Inferior parietal cortex (tissue), 1 donor: ENCODE data around the gene TESMIN.

Source experiments
- DNase-seq: peaks from one replicate; pipeline ENCODE4 v3.0.0-alpha.2; 2016; ENCODE audit errors: extremely low spot score

TESMIN gene

DNA sequence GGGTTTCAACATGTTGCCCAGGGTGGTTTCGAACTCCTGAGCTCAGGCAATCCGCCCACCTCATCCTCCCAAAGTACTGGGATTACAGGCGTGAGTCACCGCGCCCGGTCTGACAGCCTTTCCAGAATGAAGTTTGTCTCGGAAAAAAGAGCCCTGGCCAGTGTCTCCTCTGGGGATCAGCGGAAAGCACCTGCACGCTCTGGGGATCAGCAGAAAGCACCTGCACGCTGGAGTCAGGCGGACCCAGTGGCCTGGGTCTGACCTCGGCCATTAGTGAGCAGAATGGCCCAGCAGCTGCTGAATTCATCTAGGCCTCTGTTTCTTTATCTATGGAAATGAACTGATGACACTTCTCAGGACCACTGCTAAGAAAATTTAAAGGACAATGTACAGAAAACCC lies 10.5 kb upstream of the TESMIN start:
- no peak for DNase-seq

DNA sequence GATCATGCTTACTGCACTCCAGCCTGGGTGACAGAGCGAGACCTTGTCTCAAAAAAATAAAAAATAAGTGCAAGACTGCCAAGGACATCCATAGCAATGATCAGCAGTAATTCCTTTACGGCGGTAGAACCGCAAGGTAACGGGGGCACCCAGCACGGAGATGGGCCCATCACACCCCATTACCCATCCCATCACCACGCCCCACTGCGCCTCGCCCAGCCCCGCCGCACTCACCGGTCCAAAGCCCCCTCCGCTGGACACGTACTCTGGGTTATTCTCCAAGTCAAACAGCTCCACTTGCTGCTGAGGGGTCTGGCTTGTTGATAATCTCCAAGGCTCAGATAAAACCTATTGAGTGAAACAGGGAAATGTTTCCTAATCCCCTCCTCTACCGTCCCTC lies 8.7 kb upstream of the TESMIN start:
- no peak for DNase-seq

DNA sequence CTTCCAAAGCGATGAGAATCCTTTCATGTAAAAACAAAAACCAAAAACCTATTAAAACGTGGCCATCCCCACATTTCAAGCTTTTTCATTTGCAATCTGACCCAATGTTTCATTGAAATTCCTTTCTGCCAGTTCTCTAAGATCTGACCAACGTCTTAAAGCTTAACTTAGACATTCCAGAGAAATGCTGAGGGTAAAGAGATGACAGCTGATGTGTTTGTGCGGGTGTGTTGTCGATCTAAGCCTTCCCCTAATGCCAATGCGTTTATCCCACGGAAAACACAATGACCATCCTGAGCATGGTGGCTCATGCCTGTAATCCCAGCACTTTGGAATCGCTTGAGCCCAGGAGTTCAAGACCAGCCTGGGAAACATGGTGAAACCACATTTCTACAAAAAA lies 6.4 kb upstream of the TESMIN start:
- DNase-seq, result no peak

DNA sequence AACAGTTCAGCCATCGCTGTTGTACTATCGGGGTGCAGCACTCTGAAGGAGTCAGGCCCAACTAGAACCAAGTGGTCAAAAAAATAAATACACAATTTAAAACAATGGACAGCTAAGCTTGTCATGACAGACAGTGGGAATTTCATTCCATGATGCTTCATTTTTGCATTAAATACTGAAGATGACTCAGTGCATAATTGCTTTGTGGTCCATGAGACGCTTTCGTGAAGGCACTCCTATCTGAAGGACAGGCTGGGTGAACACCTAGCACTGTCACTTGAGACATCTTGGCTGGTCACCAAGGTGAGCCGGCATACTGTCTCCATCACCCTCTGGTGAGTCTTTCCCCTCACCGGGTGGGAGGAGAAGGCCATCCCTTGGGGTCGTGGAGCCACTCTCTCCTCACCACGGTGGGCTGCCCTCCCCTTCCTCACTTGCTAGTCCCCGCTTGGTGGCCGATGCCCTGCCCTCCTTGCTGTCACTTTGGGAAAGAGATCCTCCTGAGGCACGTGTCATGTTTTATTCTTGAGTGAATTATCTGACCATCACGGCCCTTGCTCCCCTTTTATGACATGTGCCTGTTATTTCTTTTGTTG lies 4.9 kb upstream of the TESMIN start:
- DNase-seq, result no peak

DNA sequence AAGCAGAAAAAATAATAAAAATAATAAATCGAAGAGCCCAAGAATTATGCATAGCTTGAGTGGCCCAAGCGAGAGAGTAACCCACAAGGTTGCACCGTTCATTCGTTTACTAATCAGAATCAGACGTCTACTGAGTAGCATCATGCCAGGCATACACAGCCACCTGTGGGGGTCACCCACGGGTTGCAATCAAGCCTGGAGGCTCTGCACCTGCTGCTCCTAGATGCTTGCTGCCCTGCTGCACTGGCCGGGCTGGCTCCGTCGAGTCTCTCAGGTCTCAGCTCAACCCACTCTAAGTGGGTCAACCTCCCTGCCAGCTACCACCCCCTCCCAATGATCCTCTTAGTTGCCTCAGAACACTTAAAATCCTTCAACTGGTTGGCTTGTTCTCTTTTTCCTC lies 2.0 kb upstream of the TESMIN start:
- no peak for DNase-seq

DNA sequence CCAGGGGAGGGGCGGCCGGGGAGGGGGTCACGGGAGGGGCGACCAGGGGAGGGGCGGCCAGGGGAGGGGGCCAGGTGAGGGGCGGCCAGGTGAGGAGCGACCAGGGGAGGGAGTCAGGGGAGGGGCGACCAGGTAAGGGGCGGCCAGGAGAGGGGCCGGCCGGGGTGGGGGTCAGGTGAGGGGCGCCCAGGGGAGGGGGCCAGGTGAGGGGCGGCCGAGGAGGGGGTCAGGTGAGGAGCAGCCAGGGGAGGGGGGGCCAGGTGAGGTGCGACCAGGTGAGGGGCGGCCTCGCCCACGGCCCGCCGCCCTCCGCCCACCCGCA lies 355 bp downstream of the TESMIN start:
- no peak for DNase-seq

DNA sequence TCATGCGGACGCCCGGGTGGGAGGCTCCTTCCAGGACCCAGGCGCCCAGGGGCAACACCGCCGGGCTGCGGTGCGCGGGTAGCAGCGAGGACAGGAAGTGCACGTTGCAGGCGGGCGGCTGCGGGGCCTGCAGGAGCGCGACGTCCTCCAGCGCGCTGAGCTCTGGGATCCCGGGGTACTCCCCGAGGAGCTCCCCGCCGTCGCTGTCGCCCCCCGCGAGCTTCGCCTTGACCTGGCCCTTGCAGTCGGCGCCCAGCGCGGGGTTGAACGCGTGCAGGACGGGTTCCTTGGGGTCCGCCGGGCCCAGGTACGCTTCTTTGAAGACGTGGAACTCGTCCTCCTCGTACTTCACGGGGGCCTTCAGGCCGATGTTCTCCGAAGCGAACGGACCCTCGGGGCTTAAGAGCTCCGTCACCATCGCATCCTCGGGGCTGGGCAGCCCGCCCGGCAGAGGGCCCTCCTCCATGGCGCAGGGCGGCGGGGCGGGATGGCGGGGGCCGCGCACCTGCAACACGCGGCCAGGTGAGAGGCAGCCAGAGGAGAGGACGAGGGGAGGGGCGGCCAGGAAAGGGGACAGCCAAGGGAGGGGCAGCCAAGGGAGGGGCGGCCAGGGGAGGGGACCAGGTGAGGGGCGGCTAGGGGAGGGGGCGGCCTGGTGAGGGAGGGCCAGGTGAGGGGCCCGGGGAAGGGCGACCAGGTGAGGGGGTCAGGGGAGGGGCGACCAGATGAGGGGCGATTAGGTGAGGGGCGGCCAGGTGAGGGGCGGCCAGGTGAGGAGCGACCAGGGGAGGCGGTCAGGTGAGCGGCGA lies 921 bp downstream of the TESMIN start:
- DNase-seq, result no peak

DNA sequence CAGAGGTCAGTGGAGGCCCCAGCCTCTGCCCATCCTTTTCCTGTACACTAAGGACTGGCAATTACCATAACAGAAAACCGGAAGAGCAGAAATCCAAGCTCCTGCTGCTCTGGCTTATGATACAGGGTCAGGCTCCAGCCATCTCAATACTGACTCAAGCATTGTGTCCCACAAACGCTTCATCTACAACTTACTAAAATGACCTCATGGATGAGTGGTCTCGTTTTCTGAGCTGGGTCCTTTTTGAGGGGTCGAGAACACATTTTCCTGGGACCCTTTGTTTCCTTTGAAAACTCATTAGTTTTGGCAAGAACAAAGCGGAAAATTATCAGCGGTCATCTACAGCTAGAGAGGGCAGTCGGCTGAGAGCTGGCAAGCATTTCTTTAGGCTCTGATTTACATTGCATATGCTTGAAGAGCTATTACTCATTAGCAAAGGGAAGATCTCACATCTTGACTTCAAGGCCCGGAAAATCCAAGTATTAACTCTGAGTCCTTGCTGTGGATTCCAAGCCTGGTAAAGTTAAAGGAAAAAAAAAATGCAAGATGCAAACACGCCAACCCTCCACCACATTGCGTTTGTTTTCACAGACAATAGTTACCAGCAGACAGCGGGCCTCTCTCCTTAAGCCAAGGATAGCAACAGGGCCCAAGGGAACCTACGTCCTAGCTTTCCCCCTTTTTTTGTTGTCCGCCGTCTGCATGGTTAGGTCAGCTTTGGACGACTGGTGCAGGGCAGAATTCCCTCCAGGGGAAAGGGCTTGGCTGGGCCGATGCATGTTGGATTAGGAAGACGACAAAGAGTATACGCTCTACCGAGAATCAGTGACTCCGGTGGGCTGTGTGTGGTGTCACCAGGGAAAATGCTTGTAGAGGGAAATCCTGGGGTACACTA lies 1.8 kb downstream of the TESMIN start:
- no peak for DNase-seq

DNA sequence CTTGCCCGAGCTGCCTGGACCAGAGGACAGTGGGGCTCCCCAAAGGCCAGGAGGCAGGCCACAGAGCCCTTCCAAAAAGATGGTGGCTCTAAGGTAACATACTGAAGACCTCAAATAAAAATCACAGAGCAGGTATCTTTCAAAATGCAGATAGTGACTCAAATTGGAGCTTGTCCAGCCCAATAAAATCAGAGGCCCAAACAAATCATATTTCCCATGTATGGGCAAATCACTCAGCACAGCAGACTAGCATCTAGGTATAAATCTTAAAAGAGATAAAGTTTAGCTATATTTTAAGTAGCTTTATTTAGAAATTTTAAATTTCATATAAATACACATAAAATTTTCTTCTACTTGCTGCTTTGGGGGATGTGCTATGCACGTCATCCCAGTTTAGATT lies 3.3 kb downstream of the TESMIN start:
- DNase-seq, result no peak

DNA sequence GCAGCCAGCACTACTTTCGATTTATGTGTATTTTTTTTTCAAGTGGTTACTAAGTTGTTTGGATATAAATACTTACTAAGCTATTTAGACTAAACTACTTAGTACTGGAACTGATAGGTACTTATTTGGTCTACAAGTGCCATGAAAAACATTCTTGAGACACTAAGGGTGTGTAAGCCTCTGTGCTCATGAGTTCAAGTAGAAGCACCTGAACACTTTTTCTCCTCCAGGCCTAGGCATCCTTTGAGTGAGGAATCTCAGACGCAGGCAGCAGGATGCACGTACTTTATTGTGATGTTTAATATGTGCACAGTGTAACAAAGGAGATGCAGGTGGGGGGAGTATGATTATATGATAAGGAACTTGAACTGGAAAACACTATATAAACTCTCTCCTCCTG lies 7.8 kb downstream of the TESMIN start:
- no peak for DNase-seq

DNA sequence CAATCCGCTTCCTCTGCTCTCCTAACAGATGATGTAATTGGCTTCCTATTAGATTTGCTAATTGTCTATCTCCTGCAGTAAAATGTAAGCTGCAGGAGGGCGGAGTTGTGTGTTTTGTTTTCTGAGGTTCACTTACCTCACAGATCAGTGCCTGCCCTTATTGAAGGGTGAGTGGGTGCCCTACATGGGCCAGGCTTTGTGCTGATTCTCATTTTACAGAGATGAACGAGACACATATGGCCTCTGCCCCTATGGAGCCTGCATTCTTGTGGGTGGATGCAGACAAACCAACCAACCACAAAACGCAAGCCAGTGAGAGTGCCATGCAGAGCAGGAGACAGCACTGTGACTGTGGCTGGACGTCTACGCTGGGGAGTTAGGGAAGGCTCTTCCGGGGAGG lies 9.9 kb downstream of the TESMIN start:
- no peak for DNase-seq

DNA sequence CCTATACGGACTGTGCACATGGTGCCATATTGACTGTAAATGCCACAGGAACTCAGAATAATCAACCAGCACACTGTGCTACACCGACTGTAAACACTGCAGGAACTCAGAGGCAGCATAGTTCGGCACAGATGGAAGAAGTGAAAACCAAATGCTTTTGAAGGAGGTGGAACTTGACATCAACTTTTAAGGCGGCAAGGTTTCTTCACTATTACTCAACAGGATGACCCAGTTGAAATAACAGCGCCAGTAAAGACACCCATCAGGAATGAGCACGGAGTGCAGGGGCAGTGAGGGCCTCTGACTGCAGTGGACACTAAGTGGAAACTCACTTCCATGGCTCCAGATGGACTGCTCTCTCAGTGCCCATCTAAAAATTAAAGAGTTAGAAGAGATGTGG lies 15.7 kb downstream of the TESMIN start:
- DNase-seq, result no peak

DNA sequence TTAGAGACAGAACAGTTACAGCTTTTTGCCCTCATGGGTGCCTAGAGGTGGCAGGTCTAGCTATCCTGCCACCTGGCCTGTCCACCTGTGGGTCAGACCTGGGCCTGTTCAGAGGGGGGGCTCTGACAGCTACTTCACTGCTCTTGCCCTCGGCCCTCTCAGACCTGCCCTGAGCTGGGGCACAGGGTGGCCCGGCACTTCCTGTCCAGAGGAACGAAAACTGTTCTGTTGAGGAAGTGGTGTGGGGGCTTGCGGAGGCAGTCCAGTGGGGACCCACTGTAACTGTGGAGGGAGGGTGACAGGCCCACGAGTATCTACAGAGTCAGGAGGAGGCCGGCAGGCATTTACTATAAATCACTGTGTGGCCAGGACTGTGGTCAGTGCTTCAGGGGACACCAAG lies 16.2 kb downstream of the TESMIN start:
- no peak for DNase-seq

DNA sequence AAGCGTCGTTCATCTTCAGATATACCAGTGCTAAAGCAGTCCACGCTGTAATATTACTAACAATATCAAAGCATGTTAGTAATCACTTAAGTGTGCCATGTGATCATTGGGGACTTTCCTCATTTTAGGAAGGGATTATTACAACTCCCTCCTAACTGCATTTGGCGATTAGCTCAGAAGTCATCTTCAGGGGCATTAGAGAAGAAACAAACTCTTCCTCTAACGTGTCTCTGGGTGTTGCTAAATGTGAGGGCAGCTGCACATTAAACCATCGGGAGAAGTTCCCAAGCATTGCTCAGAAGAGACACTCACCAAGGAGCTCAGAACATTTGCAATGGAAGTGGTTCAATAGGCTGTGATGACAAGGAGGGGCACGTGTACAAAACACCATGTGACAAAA lies 17.2 kb downstream of the TESMIN start:
- no peak for DNase-seq

DNA sequence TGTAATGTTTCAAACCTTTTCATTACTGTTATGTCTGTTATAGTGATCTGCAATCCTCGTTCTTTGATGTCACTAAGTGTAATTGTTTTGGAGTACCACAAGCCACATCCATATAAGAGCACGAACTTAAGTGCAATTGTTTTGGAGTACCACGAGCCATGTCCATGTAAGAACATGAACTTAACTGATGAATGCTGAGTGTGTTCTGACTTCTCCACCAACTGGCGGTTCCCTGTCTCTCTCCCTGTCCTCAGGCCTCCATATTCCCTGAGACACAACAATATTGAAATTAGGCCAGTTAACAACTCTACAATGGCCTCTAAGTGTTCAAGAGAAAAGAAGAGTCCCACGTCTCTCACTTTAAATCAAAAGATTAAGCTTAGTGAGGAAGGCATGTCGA lies 23.5 kb downstream of the TESMIN start:
- DNase-seq, result no peak

DNA sequence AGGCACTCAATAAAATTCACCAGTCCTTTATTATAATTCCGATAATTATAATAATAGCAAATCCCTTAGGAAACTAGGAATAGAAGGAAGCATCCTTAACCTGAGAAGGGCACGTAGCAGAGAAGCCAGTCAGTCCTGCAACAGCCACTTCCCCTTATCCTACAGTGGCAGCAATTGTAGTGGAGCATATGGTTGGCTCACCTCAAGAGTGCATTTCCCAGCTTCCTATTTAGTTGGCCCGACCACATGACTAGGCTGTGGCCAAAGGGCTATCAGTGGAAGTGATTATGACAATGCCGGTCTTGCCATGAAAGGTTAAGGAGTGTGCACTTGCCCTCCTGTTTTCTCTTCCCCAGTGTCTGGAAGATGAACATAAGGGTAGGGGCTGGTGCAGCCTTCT lies 27.0 kb downstream of the TESMIN start:
- DNase-seq, result no peak

DNA sequence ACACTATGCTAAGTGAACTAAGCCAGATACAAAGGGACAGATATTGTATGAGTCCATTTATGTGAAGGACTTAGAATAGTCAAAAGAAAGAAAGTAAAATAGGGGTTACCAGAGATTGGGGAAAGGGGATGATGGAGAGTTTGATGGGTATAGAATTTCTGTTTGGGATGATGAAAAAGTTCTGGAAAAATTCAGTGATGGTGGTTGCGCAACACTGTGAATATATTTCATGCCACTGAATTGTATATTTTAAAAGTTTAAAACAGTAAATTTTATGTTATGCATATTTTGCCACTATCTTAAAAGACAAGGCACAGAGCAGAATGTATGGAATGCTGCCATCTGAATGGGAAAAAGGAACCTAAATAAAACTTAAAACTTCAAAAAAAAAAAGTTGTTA lies 29.2 kb downstream of the TESMIN start:
- no peak for DNase-seq

DNA sequence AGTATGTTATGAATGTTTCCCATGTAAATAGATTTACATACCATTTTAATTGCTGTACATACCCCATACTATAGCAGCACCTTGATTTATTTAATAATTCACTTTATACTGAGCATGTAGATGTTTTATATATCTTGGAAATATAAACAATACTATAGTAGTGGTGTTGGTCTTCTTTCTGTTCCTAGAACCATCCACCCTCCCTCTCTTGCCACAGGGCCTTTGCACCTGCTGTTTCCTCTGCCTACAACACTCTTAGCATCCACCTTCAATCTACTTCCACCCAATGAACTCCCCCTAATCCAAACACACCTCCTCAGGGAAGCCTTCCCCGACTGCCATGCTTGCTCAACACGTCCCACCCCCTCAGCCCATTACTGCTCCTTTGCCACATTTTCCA lies 30.2 kb downstream of the TESMIN start:
- no peak for DNase-seq

DNA sequence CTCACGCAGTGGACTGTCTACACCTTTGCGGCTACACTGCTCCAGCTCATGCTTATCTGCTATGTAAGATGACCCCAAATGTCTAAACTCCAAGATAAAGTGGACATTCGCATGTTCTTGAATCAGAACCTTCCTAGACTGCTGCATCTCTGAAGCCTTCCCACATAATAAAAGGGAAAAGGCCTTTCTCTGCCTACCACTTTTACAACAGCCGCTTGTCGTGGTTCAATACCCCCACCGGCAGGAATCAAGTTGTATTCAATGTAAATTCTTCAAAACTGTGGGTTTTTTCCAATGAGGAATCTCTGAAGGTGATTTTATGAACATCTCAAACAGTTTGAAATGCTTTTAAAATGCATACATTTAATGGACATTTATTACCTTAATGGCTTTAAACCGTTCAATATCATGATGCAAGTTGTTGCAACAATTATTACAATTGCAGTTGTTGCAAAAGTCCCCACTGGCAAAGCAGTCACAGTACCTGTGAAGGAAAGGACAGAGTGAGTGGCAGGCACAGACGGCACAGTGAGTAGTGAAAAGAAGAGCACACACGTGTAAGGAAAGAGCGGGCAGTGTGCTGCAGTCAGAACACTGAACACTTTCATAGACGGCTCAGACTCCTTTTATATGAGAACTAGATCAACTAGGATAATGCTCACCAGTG lies 35.7 kb downstream of the TESMIN start:
- DNase-seq, result no peak

DNA sequence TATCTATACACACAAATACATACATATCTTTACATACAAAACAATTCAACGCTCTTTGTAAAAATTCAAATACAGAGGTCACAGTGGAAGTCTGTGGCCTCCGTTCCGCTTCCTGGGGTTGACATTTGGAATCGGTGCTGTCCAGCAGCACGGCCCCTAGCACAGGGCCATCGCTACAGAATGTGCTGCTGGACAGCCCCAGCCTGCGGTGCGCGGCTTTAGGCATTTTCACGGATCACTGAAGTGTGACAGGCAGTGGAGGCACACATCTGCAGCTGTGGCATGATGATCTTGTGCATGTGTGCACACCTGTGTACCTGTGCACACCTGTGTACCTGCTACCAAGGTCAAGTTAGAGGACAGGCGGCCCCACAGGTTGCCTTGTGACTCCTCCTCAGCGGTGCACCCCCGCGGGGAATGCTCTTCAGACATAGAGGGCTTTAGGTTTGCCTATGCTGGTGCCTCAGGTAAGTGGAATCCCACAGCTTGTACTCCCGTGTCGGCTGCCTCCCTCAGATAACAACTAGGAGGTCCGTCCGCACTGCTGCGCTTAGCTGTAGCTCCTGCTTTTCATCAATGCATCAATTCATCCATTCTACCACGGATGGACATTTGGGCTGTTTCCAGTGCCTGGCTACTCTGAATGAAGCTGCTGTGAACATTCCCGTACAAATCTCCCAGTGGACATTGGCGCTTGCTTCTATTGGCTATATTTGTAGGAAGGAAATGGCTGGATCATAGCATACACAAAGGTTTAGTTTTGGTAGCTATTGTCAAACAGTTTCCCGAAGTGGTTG lies 37.1 kb downstream of the TESMIN start:
- peak; percentile 14 for DNase-seq

DNA sequence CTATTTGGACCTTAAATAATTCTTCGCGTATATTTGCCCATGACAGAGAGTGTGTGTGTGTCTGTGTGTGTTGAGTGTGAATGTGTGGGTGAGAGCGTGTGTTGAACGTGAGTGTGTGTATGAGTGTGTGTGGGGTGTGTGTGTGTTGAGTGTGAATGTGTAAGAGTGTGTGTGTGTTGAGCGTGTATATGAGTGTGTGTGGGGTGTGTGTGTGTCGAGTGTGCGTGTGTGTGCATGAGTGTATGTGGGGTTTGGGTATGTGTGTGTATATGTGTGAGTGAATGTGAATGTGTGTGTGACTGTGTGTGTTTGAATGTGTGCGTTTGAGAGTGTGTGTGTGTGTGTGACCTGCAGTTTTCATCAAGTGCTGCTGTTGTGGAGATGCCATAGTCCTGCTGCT lies 40.2 kb downstream of the TESMIN start:
- no peak for DNase-seq

DNA sequence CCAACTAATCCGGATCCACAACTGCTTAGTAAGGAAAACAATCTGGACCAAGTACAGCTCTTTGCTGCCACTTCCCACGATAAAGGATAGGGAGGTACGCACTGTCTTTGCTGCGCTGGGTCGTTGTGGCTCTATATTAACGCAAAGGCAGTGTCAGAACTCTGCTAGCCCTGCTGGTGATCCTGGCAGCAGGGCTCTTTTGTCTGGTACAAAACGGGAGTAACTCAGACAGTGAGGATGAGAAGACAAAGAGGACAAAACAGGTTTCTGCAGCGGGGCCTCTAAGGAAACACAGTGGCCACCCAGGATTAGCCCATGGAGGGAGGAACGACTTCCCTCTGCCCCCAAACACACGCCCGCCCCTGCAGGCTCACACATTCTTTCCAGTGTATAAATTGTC lies 40.9 kb downstream of the TESMIN start:
- no peak for DNase-seq
